DMS53 (cell line): Measurements from ENCODE around the gene ABCF1.
A peak's percentile ranks its signal among the peaks of the same experiment; 100 is the strongest.
"Not testable (repeated sequence)": the region's sequence is repeated elsewhere in the genome, so short reads cannot be mapped to it uniquely, and the experiment has no call there.

Experiments
- DNase-seq: peaks from one replicate; lab custom pipeline; 2025; lab: John Stamatoyannopoulos, UW

The ABCF1 gene

DNA sequence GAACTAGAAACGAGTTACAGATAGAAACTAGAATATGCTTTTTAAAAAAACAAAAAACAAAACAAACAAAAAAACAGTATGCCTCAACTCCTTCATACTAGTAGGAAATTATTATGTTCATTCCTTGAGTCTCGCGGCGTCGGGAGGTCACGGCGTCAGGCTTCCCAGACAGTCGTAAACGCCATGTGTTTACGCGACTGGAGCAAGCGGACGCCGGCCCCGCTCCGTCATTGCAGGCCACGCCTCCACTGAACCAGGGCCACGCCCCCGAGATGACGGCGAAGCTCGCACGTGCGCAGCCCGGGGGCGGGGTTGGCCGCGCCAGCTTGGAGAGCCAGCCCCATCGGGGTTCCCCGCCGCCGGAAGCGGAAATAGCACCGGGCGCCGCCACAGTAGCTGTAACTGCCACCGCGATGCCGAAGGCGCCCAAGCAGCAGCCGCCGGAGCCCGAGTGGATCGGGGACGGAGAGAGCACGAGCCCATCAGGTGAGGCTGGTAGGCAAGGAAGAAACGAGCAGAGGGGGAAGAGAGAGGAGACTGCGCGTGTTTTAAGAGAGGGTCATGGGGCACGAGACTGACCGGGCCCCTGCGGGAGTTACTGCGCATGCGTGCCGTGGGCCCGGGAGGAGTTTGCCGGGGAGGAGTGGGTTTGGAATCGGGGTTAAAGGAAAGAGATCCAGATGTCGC is at the start of gene ABCF1:
TSS of gene ABCF1 (plus strand) at position 368 of the 687 bp plus-strand sequence. CDS start at position 414, 46 bp downstream.
- DNase-seq, result peak; percentile 99

- not testable (repeated sequence) for DNase-seq
Observed at GRCh38 chr6:30521952-30522351, 49.3 kb upstream of the ABCF1 start.

DNA sequence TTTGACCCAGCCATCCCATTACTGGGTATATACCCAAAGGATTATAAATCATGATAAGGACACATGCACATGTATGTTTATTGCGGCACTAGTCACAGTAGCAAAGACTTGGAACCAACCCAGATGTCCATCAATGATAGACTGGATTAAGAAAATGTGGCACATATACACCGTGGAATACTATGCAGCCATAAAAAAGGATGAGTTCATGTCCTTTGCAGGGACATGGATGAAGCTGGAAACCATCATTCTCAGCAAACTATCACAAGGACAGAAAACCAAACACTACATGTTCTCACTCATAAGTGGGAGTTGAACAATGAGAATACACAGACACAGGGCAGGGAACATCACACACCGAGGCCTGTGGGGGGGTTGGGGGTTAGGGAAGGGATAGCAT is 44.8 kb upstream of the ABCF1 start:
- not testable (repeated sequence) for DNase-seq

- DNase-seq, result not testable (repeated sequence)
Observed at GRCh38 chr6:30529349-30529875, 41.8 kb upstream of the ABCF1 start.

DNA sequence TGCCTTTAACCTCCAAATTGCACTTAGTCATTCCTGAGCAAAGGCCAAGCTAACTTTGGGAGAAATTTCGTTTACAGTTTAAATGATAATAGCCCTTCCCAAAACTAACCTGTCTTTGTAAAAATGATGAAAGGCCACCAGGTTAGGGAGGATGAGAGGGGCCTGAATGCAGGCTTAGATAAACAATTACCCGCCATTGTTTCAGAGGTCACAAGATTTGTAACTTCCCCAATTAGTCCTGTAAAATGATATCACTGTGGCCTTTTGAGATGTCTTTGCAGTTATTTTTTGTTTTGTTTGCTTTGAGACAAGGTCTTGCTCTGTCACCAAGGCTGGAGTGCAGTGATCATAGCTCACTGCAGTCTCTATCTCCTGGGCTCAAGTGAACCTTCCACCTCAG is 41.2 kb upstream of the ABCF1 start:
- DNase-seq, result no peak

- no peak for DNase-seq
Observed at GRCh38 chr6:30533460-30534294, 37.6 kb upstream of the ABCF1 start.

- DNase-seq, result no peak
Observed at GRCh38 chr6:30537931-30538330, 33.3 kb upstream of the ABCF1 start.

GRCh38 chr6:30541515-30542403 is 29.5 kb upstream of the ABCF1 start:
- DNase-seq, result peak; percentile 84

DNA sequence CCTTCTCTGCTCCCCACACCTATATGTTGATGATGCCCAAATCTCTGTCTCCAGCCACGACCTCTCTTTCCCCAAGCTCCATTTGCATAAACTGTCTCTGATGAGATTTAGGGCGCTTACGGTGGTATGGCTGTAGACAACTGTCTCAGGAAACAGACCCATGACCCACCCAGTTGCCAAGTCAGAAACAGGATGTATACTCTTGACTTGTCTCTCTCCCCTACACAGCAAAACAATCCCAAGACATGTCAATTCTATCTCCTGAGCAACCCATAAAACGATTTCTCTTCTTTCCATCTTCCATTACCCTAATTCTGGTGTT is 28.9 kb upstream of the ABCF1 start:
- DNase-seq, result no peak

DNA sequence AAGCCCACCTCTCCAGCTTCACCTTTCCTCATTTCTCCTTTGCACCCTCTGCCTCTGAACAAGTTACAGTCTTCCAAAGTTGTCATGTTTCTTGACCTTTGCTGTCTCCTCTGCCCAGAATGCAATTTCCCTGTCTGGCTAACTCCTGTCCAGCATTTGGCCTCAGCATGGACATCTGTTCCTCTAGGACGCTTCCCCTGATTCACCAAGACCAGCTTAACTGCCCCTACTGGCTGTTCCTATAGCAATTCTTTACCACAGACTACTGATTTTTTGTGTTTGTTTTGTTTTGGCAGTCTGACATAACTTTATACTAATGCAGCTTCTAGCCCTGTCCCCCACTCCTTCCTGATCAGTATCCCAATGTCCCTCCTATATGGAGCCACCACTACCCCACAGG is 28.3 kb upstream of the ABCF1 start:
- no peak for DNase-seq

GRCh38 chr6:30543821-30544220 is 27.4 kb upstream of the ABCF1 start:
- no peak for DNase-seq

DNA sequence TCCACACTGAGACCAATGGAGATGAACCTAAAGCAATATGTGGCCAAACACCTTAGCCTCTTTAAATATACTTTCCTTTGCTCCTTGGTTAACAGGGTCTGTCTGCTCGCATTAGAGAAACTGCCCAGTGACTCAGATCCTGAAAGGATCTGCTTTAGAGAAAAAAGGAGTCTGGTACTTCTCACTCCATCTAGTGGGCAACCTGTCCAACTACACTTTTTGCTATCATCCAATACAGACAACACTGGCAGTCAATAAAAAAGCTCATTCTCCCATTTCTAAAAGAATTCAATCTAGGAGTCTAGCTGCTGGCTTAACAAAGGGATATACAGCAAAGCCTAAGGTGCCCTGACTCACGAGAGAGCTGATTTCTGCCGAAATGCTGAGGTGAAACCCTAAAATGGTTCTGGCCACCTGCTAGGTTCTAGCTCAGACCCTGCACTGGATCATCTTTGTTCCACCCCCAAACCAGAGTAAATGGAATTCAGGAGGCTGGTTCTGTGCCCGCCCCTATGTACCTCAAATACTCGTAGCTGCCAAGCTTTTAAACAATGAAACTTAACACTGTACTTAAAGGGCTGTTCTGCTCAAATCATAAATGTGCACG is 26.5 kb upstream of the ABCF1 start:
- peak; percentile 84 for DNase-seq

GRCh38 chr6:30547454-30547853 is 23.8 kb upstream of the ABCF1 start:
- no peak for DNase-seq

DNA sequence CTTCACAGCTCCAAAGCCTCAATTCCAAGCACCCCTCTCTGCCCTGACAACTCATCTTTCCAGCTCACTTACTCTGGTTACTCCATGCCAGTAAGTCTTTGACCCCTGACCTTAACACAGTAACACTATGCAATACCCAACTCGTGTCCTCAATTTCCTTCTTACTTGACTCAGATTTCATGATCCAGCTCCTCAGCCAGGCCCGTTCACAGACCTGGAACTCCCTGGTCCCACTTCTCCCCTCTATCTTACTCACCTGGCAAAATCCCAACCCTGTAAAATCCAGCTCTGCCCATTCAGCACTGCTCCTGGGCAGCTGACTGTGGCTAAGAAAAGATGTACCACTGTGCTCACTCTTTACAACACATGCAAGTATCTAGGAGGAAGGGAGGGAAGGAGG is 22.9 kb upstream of the ABCF1 start:
- DNase-seq, result no peak

DNA sequence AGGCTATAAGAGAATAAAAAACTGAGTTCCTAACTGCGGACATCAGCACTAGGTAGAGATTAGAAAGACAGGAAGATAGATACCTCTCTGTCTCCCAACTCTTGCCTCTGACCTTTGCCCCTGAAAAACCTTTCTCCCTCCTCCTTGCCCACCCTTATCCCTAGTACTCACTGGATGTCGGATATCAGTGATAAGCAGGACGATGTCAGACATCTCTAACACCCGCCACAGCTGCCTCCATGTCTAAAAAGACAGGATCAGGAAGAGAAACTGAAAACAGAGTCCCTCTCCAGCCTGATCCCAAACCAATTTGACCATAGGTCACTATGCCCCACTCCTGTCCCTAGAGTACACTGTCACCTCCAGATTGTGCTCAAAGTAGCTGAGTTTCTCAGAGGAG is 16.8 kb upstream of the ABCF1 start:
- DNase-seq, result no peak

- peak; percentile 67 for DNase-seq
Observed at GRCh38 chr6:30554962-30555815, 16.1 kb upstream of the ABCF1 start.

GRCh38 chr6:30555816-30556065 is 15.5 kb upstream of the ABCF1 start:
- DNase-seq, result no peak

DNA sequence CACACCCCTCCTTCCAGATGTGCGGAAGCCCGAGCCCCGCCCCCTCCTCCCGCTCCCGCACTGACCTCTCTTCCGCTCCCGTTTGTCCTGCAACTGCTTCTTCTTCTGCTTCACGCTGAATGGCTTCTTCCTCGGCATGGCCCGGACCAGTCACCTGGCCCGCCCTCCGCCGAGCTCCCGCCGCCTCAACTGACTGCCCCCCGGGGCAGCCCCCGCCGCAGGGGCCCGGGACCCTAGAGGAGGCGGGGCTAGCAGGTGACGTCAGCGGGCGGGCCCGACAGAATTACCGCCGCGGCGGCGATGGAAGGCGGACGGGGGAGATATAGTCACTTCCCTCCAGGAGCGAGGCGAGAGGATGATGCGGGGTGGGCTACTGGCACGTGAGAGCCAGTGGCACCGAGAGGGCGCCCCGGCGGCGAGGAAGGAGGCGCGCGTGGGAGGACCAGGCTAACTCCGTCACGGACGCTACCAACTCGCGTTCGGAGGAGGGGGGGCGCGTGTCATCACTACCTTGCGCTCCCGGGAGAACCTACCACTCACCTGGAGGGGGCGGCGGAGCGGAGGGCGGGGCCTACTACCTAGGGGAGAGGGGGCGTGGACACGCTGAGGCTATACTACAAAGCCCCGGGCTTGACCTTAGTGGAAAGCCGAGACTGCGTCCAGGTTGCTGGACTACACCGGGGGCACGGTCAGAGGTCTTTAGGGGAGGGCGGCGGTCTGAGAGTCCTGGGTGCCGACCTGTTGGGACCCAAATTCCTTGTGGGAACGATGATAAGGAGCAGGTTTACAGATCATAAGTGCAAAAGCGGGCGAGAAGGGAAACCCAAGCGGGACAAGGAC is 15.0 kb upstream of the ABCF1 start, which contains the start of gene GNL1:
TSS of gene GNL1 (minus strand) at position 424 of the 840 bp plus-strand sequence. CDS start at position 138, 286 bp downstream.
- DNase-seq, result peak; percentile 99

GRCh38 chr6:30556906-30557682 is 14.1 kb upstream of the ABCF1 start, which contains the start of gene PRR3:
TSS of gene PRR3 (plus strand) at chr6:30557295. CDS start at chr6:30557345, 50 bp downstream.
- DNase-seq, result peak; percentile 97
